ENCODE data around the gene NRP2. TPM values are rescaled to one million over a fixed set of nuclear protein-coding genes. Genes with fewer than 3 reads are reported as not detected.
A peak's percentile ranks its signal among the peaks of the same experiment; 100 is the strongest.

NRP2 gene
- total RNA-seq, 1 donor from 2014 or later = 27.8 TPM

- no peaks in the 10 kb centered on the region for H4K20me1 ChIP-seq (ENCODE audit: low read depth)
- H3K4me1 ChIP-seq = peaks cover 30% of the 10 kb centered on the region
- Mint-ChIP-seq H3K27me3 (ENCODE audit: insufficient read depth, low read depth) (peaks cover 2% of the 10 kb centered on the region), H3K36me3 (no peaks in the 10 kb centered on the region), H3K27ac (no peak overlapping the region), H3K4me1 (peaks cover 45% of the 10 kb centered on the region), H3K9me3 (peaks cover 3% of the 10 kb centered on the region), H3K4me3 (no peak overlapping the region)
- no peak overlapping the region for H3K9ac ChIP-seq
- H3K79me2 ChIP-seq (ENCODE audit: low read depth) = no peaks in the 10 kb centered on the region
- H3K27ac ChIP-seq = no peak overlapping the region
- H3K4me2 ChIP-seq = no peak overlapping the region
- DNase-seq (ENCODE audit: low spot score) = no peak
- H3K36me3 ChIP-seq = no peaks in the 10 kb centered on the region
- TF ChIP-seq, protein P1, sequence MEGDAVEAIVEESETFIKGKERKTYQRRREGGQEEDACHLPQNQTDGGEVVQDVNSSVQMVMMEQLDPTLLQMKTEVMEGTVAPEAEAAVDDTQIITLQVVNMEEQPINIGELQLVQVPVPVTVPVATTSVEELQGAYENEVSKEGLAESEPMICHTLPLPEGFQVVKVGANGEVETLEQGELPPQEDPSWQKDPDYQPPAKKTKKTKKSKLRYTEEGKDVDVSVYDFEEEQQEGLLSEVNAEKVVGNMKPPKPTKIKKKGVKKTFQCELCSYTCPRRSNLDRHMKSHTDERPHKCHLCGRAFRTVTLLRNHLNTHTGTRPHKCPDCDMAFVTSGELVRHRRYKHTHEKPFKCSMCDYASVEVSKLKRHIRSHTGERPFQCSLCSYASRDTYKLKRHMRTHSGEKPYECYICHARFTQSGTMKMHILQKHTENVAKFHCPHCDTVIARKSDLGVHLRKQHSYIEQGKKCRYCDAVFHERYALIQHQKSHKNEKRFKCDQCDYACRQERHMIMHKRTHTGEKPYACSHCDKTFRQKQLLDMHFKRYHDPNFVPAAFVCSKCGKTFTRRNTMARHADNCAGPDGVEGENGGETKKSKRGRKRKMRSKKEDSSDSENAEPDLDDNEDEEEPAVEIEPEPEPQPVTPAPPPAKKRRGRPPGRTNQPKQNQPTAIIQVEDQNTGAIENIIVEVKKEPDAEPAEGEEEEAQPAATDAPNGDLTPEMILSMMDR (IDR thresholded peaks at IDR 0.05) = no peak
- no peak for TF ChIP-seq EZH2 (IDR thresholded peaks at IDR 0.05)
- TF ChIP-seq EZH2phosphoT487 (IDR thresholded peaks at IDR 0.05) = no peak
- H3K4me3 ChIP-seq = no peak overlapping the region
- no peak overlapping the region for H2AFZ ChIP-seq (replicated peaks)
- no peaks in the 10 kb centered on the region for H3K27me3 ChIP-seq
- H3F3A ChIP-seq (ENCODE audit: low read depth) = peaks cover 19% of the 10 kb centered on the region
- no peaks in the 10 kb centered on the region for H3K9me3 ChIP-seq (ENCODE audit: low read depth)
Observed at GRCh38 chr2:205646680-205647079, 35.6 kb upstream of the NRP2 start.

GRCh38 chr2:205650450-205650849 is 31.9 kb upstream of the NRP2 start:
- Mint-ChIP-seq H3K27ac (peak overlapping the region; percentile 67), H3K4me1 (peaks cover 20% of the 10 kb centered on the region), H3K4me3 (no peak overlapping the region), H3K36me3 (no peaks in the 10 kb centered on the region), H3K27me3 (ENCODE audit: insufficient read depth, low read depth) (peaks cover 4% of the 10 kb centered on the region), H3K9me3 (peaks cover 3% of the 10 kb centered on the region)
- Histone ChIP-seq H3K79me2 (ENCODE audit: low read depth) (no peaks in the 10 kb centered on the region), H3K4me3 (no peak overlapping the region), H3K4me2 (peak overlapping the region; percentile 24), H3K9ac (no peak overlapping the region), H4K20me1 (ENCODE audit: low read depth) (no peaks in the 10 kb centered on the region), H2AFZ (replicated peaks) (no peak overlapping the region), H3K9me3 (ENCODE audit: low read depth) (no peaks in the 10 kb centered on the region), H3K27me3 (no peaks in the 10 kb centered on the region), H3K36me3 (no peaks in the 10 kb centered on the region), H3K4me1 (peaks cover 18% of the 10 kb centered on the region), H3F3A (ENCODE audit: low read depth) (peaks cover 12% of the 10 kb centered on the region), H3K27ac (peak overlapping the region; percentile 34)
- TF ChIP-seq EZH2phosphoT487 (IDR thresholded peaks at IDR 0.05) = no peak
- TF ChIP-seq, protein P1 (IDR thresholded peaks at IDR 0.05) = no peak
- TF ChIP-seq EZH2 (IDR thresholded peaks at IDR 0.05) = no peak
- DNase-seq (ENCODE audit: low spot score) = peak; percentile 66

DNA sequence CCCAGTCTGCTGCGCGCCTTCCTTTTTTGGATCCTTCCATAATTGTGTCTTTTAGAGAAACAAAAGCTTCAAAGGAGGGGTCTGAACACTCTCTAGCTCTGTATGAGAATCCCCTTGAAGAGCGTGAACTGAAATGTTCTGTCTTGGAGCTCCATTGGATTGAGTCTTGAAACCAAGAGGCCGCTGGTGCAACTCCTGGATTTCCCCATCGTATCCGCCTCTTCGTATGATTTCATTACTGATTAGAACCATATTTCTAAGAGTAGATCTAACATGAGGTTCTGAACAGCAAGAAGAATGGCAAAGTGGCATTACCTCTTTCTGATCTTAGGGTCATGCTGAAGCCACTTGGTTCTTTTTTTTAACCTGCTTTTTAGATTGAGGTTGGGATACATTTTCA is 31.4 kb upstream of the NRP2 start:
- Mint-ChIP-seq H3K27ac (peak overlapping the region; percentile 67), H3K4me3 (no peak overlapping the region), H3K4me1 (peaks cover 20% of the 10 kb centered on the region), H3K27me3 (ENCODE audit: insufficient read depth, low read depth) (peaks cover 4% of the 10 kb centered on the region), H3K36me3 (no peaks in the 10 kb centered on the region), H3K9me3 (peaks cover 3% of the 10 kb centered on the region)
- TF ChIP-seq EZH2 (IDR thresholded peaks at IDR 0.05) (no peak), EZH2phosphoT487 (IDR thresholded peaks at IDR 0.05) (no peak)
- TF ChIP-seq, protein P1 (IDR thresholded peaks at IDR 0.05) = no peak
- H3K4me1 ChIP-seq = peaks cover 19% of the 10 kb centered on the region
- H3K9ac ChIP-seq = no peak overlapping the region
- H2AFZ ChIP-seq (replicated peaks) = no peak overlapping the region
- no peaks in the 10 kb centered on the region for H3K27me3 ChIP-seq
- no peak overlapping the region for H3K27ac ChIP-seq
- peak overlapping the region; percentile 24 for H3K4me2 ChIP-seq
- no peak for DNase-seq (ENCODE audit: low spot score)
- no peaks in the 10 kb centered on the region for H3K36me3 ChIP-seq
- peaks cover 12% of the 10 kb centered on the region for H3F3A ChIP-seq (ENCODE audit: low read depth)
- no peaks in the 10 kb centered on the region for H4K20me1 ChIP-seq (ENCODE audit: low read depth)
- H3K4me3 ChIP-seq = no peak overlapping the region
- H3K79me2 ChIP-seq (ENCODE audit: low read depth) = no peaks in the 10 kb centered on the region
- no peaks in the 10 kb centered on the region for H3K9me3 ChIP-seq (ENCODE audit: low read depth)
